HG03575 (cell line): ENCODE measurements around the gene RAB8B.

ENCODE experiments used
- ATAC-seq: cut with Tn5 transposase; IDR thresholded peaks from one replicate; pipeline ENCODE4 v1.9.1; 2021; ENCODE audit not compliant: unreplicated experiment, insufficient number of reproducible peaks, low FRiP score; ENCODE audit errors: extremely low read depth

The RAB8B gene

GRCh38 chr15:63291507-63291906, 102.1 kb downstream of the RAB8B start:
- ATAC-seq = no peak

- no peak for ATAC-seq
These were observed 102.8 kb downstream of the RAB8B start for GRCh38 chr15:63292241-63292640.

GRCh38 chr15:63292771-63293170, 103.4 kb downstream of the RAB8B start:
- no peak for ATAC-seq

- ATAC-seq = no peak
These were observed 105.0 kb downstream of the RAB8B start for GRCh38 chr15:63294359-63294758.

- no peak for ATAC-seq
These were observed 105.9 kb downstream of the RAB8B start for GRCh38 chr15:63295341-63295740.

GRCh38 chr15:63296195-63296594, 106.8 kb downstream of the RAB8B start:
- ATAC-seq = no peak

GRCh38 chr15:63299943-63300575, 110.7 kb downstream of the RAB8B start:
- ATAC-seq = no peak

GRCh38 chr15:63301088-63301487, 111.7 kb downstream of the RAB8B start:
- ATAC-seq = no peak

GRCh38 chr15:63305260-63305659, 115.9 kb downstream of the RAB8B start:
- ATAC-seq = no peak

GRCh38 chr15:63306492-63307073, 117.2 kb downstream of the RAB8B start:
- no peak for ATAC-seq

- ATAC-seq = no peak
These were observed 119.1 kb downstream of the RAB8B start for GRCh38 chr15:63308491-63308890.

GRCh38 chr15:63308947-63309346, 119.5 kb downstream of the RAB8B start:
- no peak for ATAC-seq

- ATAC-seq = no peak
These were observed 121.2 kb downstream of the RAB8B start for GRCh38 chr15:63310646-63311045.

- no peak for ATAC-seq
These were observed 122.9 kb downstream of the RAB8B start for GRCh38 chr15:63312286-63312685.

- no peak for ATAC-seq
These were observed 124.4 kb downstream of the RAB8B start for GRCh38 chr15:63313825-63314224.

GRCh38 chr15:63314409-63314808, 125.0 kb downstream of the RAB8B start:
- no peak for ATAC-seq
